GM12892 (cell line): ENCODE results near the gene CPSF3.

Source experiments
- POLR2A ChIP-seq: IDR thresholded peaks from 2 replicates; pipeline ENCODE4 v1.6.1; 2011; ENCODE audit warnings: low read depth, low read length, control low read depth
- POLR2AphosphoS5 ChIP-seq: IDR thresholded peaks from 2 replicates; pipeline ENCODE4 v1.6.1; 2011; ENCODE audit warnings: low read depth, low read length, control low read depth
- TAF1 ChIP-seq: IDR thresholded peaks from 2 replicates; pipeline ENCODE4 v1.6.1; 2011; ENCODE audit warnings: low read depth, mild to moderate bottlenecking, control low read depth, low read length, borderline replicate concordance

DNA sequence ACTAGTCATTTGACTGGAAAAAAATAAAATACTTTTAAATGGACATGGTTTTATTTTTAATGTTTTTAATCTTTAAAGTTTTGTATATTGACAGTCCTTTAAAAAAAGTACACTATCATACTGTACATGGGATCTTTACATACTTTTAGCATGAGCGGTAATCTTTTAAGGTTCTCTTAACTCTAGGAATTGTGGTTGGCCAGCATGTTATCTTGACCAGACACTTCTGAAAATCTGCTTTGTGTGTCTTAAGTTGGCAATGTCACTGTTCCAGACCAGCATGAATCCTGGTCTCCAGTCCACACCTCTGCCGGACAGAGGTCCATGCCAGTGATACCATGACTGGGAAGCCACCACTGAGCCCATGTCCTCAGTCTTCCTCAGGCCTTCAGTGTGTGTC, 17.8 kb upstream of the CPSF3 start:
- no peak for TF ChIP-seq TAF1
- no peak for TF ChIP-seq POLR2A
- TF ChIP-seq POLR2AphosphoS5: no peak
